ENCODE results near the gene KCNC1. TPM values are rescaled to one million over a fixed set of nuclear protein-coding genes. Genes with fewer than 3 reads are reported as not detected.

Gene KCNC1
- total and polyA plus RNA-seq, 9 of the 15 experiments (the other 6 are each of a cell fraction or from before 2014, with no cell fraction given): 0.05 to 0.08 TPM; not detected in 7

DNA sequence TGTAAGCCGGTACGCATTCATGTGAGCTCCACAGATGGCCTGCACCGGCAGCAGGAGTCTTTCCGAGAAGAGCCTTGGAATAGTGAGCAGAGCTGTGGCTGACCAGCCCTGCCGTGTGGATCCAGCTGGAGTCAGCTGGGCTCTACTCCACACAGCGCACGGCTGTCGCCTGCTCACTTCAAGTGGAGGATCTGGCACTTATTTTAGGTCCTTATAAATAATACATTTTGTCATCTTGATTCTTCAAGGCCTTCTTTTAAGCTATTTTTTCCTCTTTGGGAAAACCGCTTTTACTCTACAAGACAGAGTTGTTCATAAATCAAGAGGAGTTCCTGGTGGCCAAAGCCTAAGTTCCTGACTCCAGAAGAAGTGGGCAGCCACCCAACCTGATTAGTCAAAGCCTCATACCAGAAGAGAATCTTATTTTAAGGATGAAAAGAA lies 93.8 kb downstream of the KCNC1 start:
- no peak for DNase-seq (ENCODE audit: extremely low read depth in 1 of 4, low spot score in 3 of 4)
- 44% methylated on average over 9 of the region's 9 CpGs for WGBS (ENCODE audit: insufficient coverage, low coverage, missing lambda C conversion rate)
- Histone ChIP-seq H3K36me3 (ENCODE audit: control insufficient read depth, insufficient read depth, low read length) (no peaks in the 10 kb centered on the region), H3K9ac (ENCODE audit: insufficient read depth in 1 of 2, low read depth in 2 of 2, low read length in 2 of 2) (no peak overlapping the region), H2AFZ (ENCODE audit: low read depth, low read length) (no peak overlapping the region), H3K4me1 (replicated peaks in 1 of 2; ENCODE audit: control insufficient read depth in 2 of 2, insufficient read depth in 2 of 2, low read length in 2 of 2) (0 out of 5 replicates have a peak, but pooled peaks cover 0 to 4% of the 10 kb centered on the region in 2 experiments), H4K20me1 (replicated peaks; ENCODE audit: control insufficient read depth, insufficient read depth, low read length) (no peaks in the 10 kb centered on the region; the same call in 1 of the 2 replicates), H3K9me3 (replicated peaks; ENCODE audit: control insufficient read depth, insufficient read depth, low read depth, low read length) (no peaks in the 10 kb centered on the region), H3K9me1 (ENCODE audit: control insufficient read depth, insufficient read depth, low read length) (no peaks in the 10 kb centered on the region), H3K27me3 (ENCODE audit: control insufficient read depth in 2 of 2, insufficient read depth in 2 of 2, low read length in 2 of 2) (peaks cover 3 to 5% of the 10 kb centered on the region in 2 experiments; a peak in 1 of 5 replicates), H3K79me2 (ENCODE audit: control insufficient read depth, insufficient read depth, low read length) (no peaks in the 10 kb centered on the region), H3K4me2 (ENCODE audit: insufficient read depth, low read length) (no peak overlapping the region), H3K27ac (ENCODE audit: extremely low read depth, low read depth, low read length) (no peak overlapping the region), H3K4me3 (no peak overlapping the region)
- no peak for ATAC-seq
- BruUV-seq (replicated peaks): no TSS peak
- intact Hi-C loops (cut with micrococcal nuclease) (no loop called here), in situ Hi-C loops (cut with MboI) (no loop called here)
- CTCF ChIA-PET (ENCODE audit: low intra/inter-chr PET ratio): no interaction called here
- POLR2A ChIA-PET: interaction anchor here (0.6 to 1.3 kb wide), 4 partner anchors 8 to 14 kb away, joined by 3 to 5 read pairs (median 4); no protein-coding TSS in a partner anchor
- no peak for TF ChIP-seq SRSF9 (IDR thresholded peaks at IDR 0.05; ENCODE audit: borderline replicate concordance, low read depth, low read length)
- no peak for TF ChIP-seq ZBTB1 (CRISPR knock-in tag; IDR thresholded peaks at IDR 0.05; ENCODE audit: borderline replicate concordance, low read depth)
- no peak for TF ChIP-seq DIDO1 (tag; IDR thresholded peaks at IDR 0.05; ENCODE audit: low read depth)
- no peak for TF ChIP-seq MTA2 (IDR thresholded peaks at IDR 0.05; ENCODE audit: low read depth)
- no peak for FAIRE-seq

- intact Hi-C loops (cut with micrococcal nuclease): loop anchor here (5.0 kb wide), 1 partner anchor 69 kb away; no protein-coding TSS in a partner anchor
- ChIA-PET POLR2A (interaction anchor here (1.0 kb wide), 1 partner anchor 18 kb away, joined by 3 read pairs; no protein-coding TSS in a partner anchor), CTCF (ENCODE audit: low intra/inter-chr PET ratio) (no interaction called here)
- H3K4me2 ChIP-seq (ENCODE audit: insufficient read depth, low read length): no peak overlapping the region
- no peaks in the 10 kb centered on the region for H3K36me3 ChIP-seq (ENCODE audit: control insufficient read depth, insufficient read depth, low read length)
- FAIRE-seq (no peak), ATAC-seq (no peak), DNase-seq (ENCODE audit: extremely low read depth in 1 of 4, low spot score in 3 of 4) (no peak)
- H3K4me3 ChIP-seq: no peak overlapping the region
- 0 out of 5 replicates have a peak, but pooled peaks cover 0 to 4% of the 10 kb centered on the region in 2 experiments for H3K4me1 ChIP-seq (replicated peaks in 1 of 2; ENCODE audit: control insufficient read depth in 2 of 2, insufficient read depth in 2 of 2, low read length in 2 of 2)
- H3K9me3 ChIP-seq (replicated peaks; ENCODE audit: control insufficient read depth, insufficient read depth, low read depth, low read length): no peaks in the 10 kb centered on the region
- no peak overlapping the region for H3K27ac ChIP-seq (ENCODE audit: extremely low read depth, low read depth, low read length)
- in situ Hi-C loops (cut with MboI): no loop called here
- no peaks in the 10 kb centered on the region for H3K9me1 ChIP-seq (ENCODE audit: control insufficient read depth, insufficient read depth, low read length)
- H4K20me1 ChIP-seq (replicated peaks; ENCODE audit: control insufficient read depth, insufficient read depth, low read length): no peaks in the 10 kb centered on the region; the same call in 1 of the 2 replicates
- WGBS (ENCODE audit: insufficient coverage, low coverage, missing lambda C conversion rate): 44% methylated on average over 1 of the region's 1 CpG
- H3K27me3 ChIP-seq (ENCODE audit: control insufficient read depth in 2 of 2, insufficient read depth in 2 of 2, low read length in 2 of 2): peaks cover 3 to 5% of the 10 kb centered on the region in 2 experiments; a peak in 1 of 5 replicates
- H3K9ac ChIP-seq (ENCODE audit: insufficient read depth in 1 of 2, low read depth in 2 of 2, low read length in 2 of 2): no peak overlapping the region
- H3K79me2 ChIP-seq (ENCODE audit: control insufficient read depth, insufficient read depth, low read length): no peaks in the 10 kb centered on the region
- no peak overlapping the region for H2AFZ ChIP-seq (ENCODE audit: low read depth, low read length)
- BruUV-seq (replicated peaks): no TSS peak
- TF ChIP-seq LARP7 (IDR thresholded peaks at IDR 0.05): no peak
- no peak for TF ChIP-seq ZBTB5 (IDR thresholded peaks at IDR 0.05)
- TF ChIP-seq CREBBP (IDR thresholded peaks at IDR 0.05; ENCODE audit: low read depth, low read length): no peak
- no peak for TF ChIP-seq CREB1 (IDR thresholded peaks at IDR 0.05)
- TF ChIP-seq CREB1 (CRISPR knock-in tag; IDR thresholded peaks at IDR 0.05): no peak
- no peak for TF ChIP-seq POLR2AphosphoS5 (IDR thresholded peaks at IDR 0.05; ENCODE audit: control insufficient read depth, insufficient read depth, low read depth, low read length)
- TF ChIP-seq ZFP36 (IDR thresholded peaks at IDR 0.05; ENCODE audit: low read depth, low read length, partially characterized antibody): no peak
These were observed 96.6 kb downstream of the KCNC1 start for GRCh38 chr11:17831228-17831627.

All from K562 (cell line).